ENCODE data around the gene CSTF3. TPM values are rescaled to one million over a fixed set of nuclear protein-coding genes. Genes with fewer than 3 reads are reported as not detected.
A peak's percentile ranks its signal among the peaks of the same experiment; 100 is the strongest.

The CSTF3 gene
- total RNA-seq, 6 donors from 2014 or later, result 7.3 to 19.4 (median 16.4) TPM

- TF ChIP-seq, protein P1, sequence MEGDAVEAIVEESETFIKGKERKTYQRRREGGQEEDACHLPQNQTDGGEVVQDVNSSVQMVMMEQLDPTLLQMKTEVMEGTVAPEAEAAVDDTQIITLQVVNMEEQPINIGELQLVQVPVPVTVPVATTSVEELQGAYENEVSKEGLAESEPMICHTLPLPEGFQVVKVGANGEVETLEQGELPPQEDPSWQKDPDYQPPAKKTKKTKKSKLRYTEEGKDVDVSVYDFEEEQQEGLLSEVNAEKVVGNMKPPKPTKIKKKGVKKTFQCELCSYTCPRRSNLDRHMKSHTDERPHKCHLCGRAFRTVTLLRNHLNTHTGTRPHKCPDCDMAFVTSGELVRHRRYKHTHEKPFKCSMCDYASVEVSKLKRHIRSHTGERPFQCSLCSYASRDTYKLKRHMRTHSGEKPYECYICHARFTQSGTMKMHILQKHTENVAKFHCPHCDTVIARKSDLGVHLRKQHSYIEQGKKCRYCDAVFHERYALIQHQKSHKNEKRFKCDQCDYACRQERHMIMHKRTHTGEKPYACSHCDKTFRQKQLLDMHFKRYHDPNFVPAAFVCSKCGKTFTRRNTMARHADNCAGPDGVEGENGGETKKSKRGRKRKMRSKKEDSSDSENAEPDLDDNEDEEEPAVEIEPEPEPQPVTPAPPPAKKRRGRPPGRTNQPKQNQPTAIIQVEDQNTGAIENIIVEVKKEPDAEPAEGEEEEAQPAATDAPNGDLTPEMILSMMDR (IDR thresholded peaks at IDR 0.05), result peak; percentile 70 to 89 (median 80)
- no peak for TF ChIP-seq POLR2A (IDR thresholded peaks at IDR 0.05)
- no peak overlapping the region for H3K4me3 ChIP-seq
- WGBS, 2 donors, result 69 to 70% methylated on average over 13 to 21 of the region's 22 CpGs
- H3K36me3 ChIP-seq, result peaks cover 12 to 78% (median 43%) of the 10 kb centered on the region in 4 donors
- H3K27ac ChIP-seq, result no peak overlapping the region
- ATAC-seq (ENCODE audit: low FRiP score in 2 of 2) (peak; percentile 71 to 82), DNase-seq (peak; percentile 73 to 90)
- peaks cover 0 to 4% (median 0%) of the 10 kb centered on the region in 4 donors for H3K4me1 ChIP-seq
- H3K27me3 ChIP-seq, result no peaks in the 10 kb centered on the region
- H3K9me3 ChIP-seq, result no peaks in the 10 kb centered on the region
These were observed 95.7 kb downstream of the CSTF3 start for GRCh38 chr11:33065445-33066178.

GRCh38 chr11:33064866-33065265 is 96.4 kb downstream of the CSTF3 start:
- Histone ChIP-seq H3K4me1 (peaks cover 0 to 4% (median 0%) of the 10 kb centered on the region in 4 donors), H3K4me3 (no peak overlapping the region), H3K36me3 (peaks cover 14 to 78% (median 46%) of the 10 kb centered on the region in 4 donors), H3K9me3 (no peaks in the 10 kb centered on the region), H3K27me3 (no peaks in the 10 kb centered on the region), H3K27ac (peak overlapping the region in 2 of 4 donors; percentile 12 to 25)
- WGBS, 2 donors, result 88 to 97% methylated on average over 5 of the region's 5 CpGs
- DNase-seq (no peak), ATAC-seq (ENCODE audit: low FRiP score in 2 of 2) (no peak)
- TF ChIP-seq POLR2A (IDR thresholded peaks at IDR 0.05), result no peak

- H3K36me3 ChIP-seq, result peaks cover 14 to 78% (median 48%) of the 10 kb centered on the region in 4 donors
- H3K27ac ChIP-seq, result peak overlapping the region in 3 of 4 donors; percentile 12 to 25 (median 18)
- no peaks in the 10 kb centered on the region for H3K9me3 ChIP-seq
- H3K4me1 ChIP-seq, result peaks cover 0 to 4% (median 0%) of the 10 kb centered on the region in 4 donors
- H3K4me3 ChIP-seq, result no peak overlapping the region
- DNase-seq, result no peak
- TF ChIP-seq POLR2A (IDR thresholded peaks at IDR 0.05), result no peak
- TF ChIP-seq EP300 (IDR thresholded peaks at IDR 0.05), result no peak
- no peak for TF ChIP-seq POLR2AphosphoS5 (IDR thresholded peaks at IDR 0.05)
- TF ChIP-seq, protein P1 (IDR thresholded peaks at IDR 0.05), result no peak
- no peaks in the 10 kb centered on the region for H3K27me3 ChIP-seq
- ATAC-seq (ENCODE audit: low FRiP score in 2 of 2), result peak in 1 of 2 donors; percentile 63
- 60% methylated on average over 11 of the region's 11 CpGs for WGBS, 2 donors
These were observed 97.1 kb downstream of the CSTF3 start for GRCh38 chr11:33064033-33064825.

- peaks cover 0 to 4% (median 0%) of the 10 kb centered on the region in 4 donors for H3K4me1 ChIP-seq
- TF ChIP-seq POLR2AphosphoS5 (IDR thresholded peaks at IDR 0.05) (no peak), POLR2A (IDR thresholded peaks at IDR 0.05) (no peak), EP300 (IDR thresholded peaks at IDR 0.05) (no peak)
- TF ChIP-seq, protein P1 (IDR thresholded peaks at IDR 0.05), result no peak
- ATAC-seq (ENCODE audit: low FRiP score in 2 of 2), result no peak
- H3K36me3 ChIP-seq, result peaks cover 9 to 78% (median 44%) of the 10 kb centered on the region in 4 donors
- no peak overlapping the region for H3K27ac ChIP-seq
- no peaks in the 10 kb centered on the region for H3K9me3 ChIP-seq
- no peak overlapping the region for H3K4me3 ChIP-seq
- WGBS, 2 donors, result 50 to 78% methylated on average over 3 of the region's 3 CpGs
- no peak for DNase-seq
- no peaks in the 10 kb centered on the region for H3K27me3 ChIP-seq
These were observed 97.9 kb downstream of the CSTF3 start for GRCh38 chr11:33063326-33063881.

- WGBS, 2 donors, result 81 to 83% methylated on average over 5 of the region's 5 CpGs
These were observed 99.1 kb downstream of the CSTF3 start for GRCh38 chr11:33062137-33062536.

More at GRCh38 chr11:33062137-33062536, 99.1 kb downstream of the CSTF3 start:
- H3K4me1 ChIP-seq, result peaks cover 0 to 4% (median 0%) of the 10 kb centered on the region in 4 donors
- H3K9me3 ChIP-seq, result no peaks in the 10 kb centered on the region
- DNase-seq (no peak), ATAC-seq (ENCODE audit: low FRiP score in 2 of 2) (no peak)
- H3K27me3 ChIP-seq, result no peaks in the 10 kb centered on the region
- TF ChIP-seq POLR2AphosphoS5 (IDR thresholded peaks at IDR 0.05), result no peak
- H3K4me3 ChIP-seq, result no peak overlapping the region
- no peak overlapping the region for H3K27ac ChIP-seq
- H3K36me3 ChIP-seq, result peaks cover 5 to 77% (median 40%) of the 10 kb centered on the region in 4 donors

Measured in upper lobe of left lung (tissue), 6 donors.